Measurements from ENCODE around the gene STON2.

GRCh38 chr14:81246461-81247270, 153.5 kb downstream of the STON2 start:
- TF ChIP-seq CTCF (IDR thresholded peaks at IDR 0.05) = no peak
- no peak for TF ChIP-seq POLR2A (IDR thresholded peaks at IDR 0.05)

All from body of pancreas (tissue), 4 donors.